Keratinocyte (primary cell): Measurements from ENCODE around the gene COL21A1. TPM values are rescaled to one million over a fixed set of nuclear protein-coding genes. Genes with fewer than 3 reads are reported as not detected.

Source experiments
- DNase-seq: peaks from one replicate; pipeline ENCODE4 v3.0.0-alpha.2; 2011; ENCODE audit warnings: low read depth, missing footprints, low spot score
- FAIRE-seq: peaks from 2 replicates; lab custom pipeline; 2011; peaks lifted over from hg19 to GRCh38; lab: Jason Lieb, UNC
- H2AFZ ChIP-seq: 2 replicates; pipeline ENCODE4 v1.6.0; 2012; ENCODE audit warnings: low read length, control low read depth, inconsistent platforms; ENCODE audit not compliant: control insufficient read depth
- H3K27ac ChIP-seq: 2 replicates; pipeline ENCODE4 v1.5.1; 2011; ENCODE audit warnings: low read length; ENCODE audit not compliant: control insufficient read depth, insufficient read depth
- H3K27me3 ChIP-seq: 3 replicates; pipeline ENCODE4 v1.6.0; 2011; ENCODE audit warnings: low read length; ENCODE audit not compliant: control insufficient read depth, insufficient read depth; ENCODE audit errors: extremely low read depth
- H3K36me3 ChIP-seq, 2 experiments: 2 replicates in 1 of 2; 3 replicates in 1 of 2; pipeline ENCODE4 v1.5.1; 2011; ENCODE audit warnings: low read length in 2 of 2, mild to moderate bottlenecking in 1 of 2; ENCODE audit not compliant: control insufficient read depth in 2 of 2, insufficient read depth in 2 of 2; ENCODE audit errors: extremely low read depth in 1 of 2
- H3K4me1 ChIP-seq: 3 replicates; pipeline ENCODE4 v1.5.1; 2011; ENCODE audit warnings: low read length; ENCODE audit not compliant: control insufficient read depth, insufficient read depth; ENCODE audit errors: extremely low read depth
- H3K4me2 ChIP-seq: 3 replicates; pipeline ENCODE4 v1.6.0; 2011; ENCODE audit warnings: low read depth, low read length; ENCODE audit not compliant: control insufficient read depth, insufficient read depth; ENCODE audit errors: extremely low read depth
- H3K4me3 ChIP-seq, 3 experiments: fragments of 200-600 bp in 1 of 3; sonication (generic) in 1 of 3; 2 replicates in 2 of 3; 3 replicates in 1 of 3; pipeline ENCODE4 v1.5.1; 2011 to 2016; ENCODE audit warnings: low read length in 3 of 3, mild to moderate bottlenecking in 3 of 3, control low read depth in 2 of 3, inconsistent platforms in 1 of 3, low read depth in 1 of 3, mixed read lengths in 1 of 3, mixed run types in 1 of 3, moderate library complexity in 1 of 3; ENCODE audit not compliant: control insufficient read depth in 2 of 3, insufficient read depth in 2 of 3; ENCODE audit errors: extremely low read depth in 1 of 3
- H3K79me2 ChIP-seq: 2 replicates; pipeline ENCODE4 v1.6.0; 2012; ENCODE audit warnings: low read length; ENCODE audit not compliant: control insufficient read depth, insufficient read depth
- H3K9ac ChIP-seq: 3 replicates; pipeline ENCODE4 v1.6.0; 2011; ENCODE audit warnings: low read length; ENCODE audit not compliant: control insufficient read depth, insufficient read depth; ENCODE audit errors: extremely low read depth
- H3K9me1 ChIP-seq: 3 replicates; pipeline ENCODE4 v1.6.0; 2011; ENCODE audit warnings: low read length; ENCODE audit not compliant: control insufficient read depth, insufficient read depth; ENCODE audit errors: extremely low read depth
- H3K9me3 ChIP-seq: 2 replicates; pipeline ENCODE4 v1.5.1; 2012; ENCODE audit warnings: low read depth, low read length; ENCODE audit not compliant: control insufficient read depth
- H4K20me1 ChIP-seq: 3 replicates; pipeline ENCODE4 v1.6.0; 2011; ENCODE audit warnings: low read length; ENCODE audit not compliant: control insufficient read depth, insufficient read depth; ENCODE audit errors: extremely low read depth
- EZH2 ChIP-seq: IDR thresholded peaks from one replicate; pipeline ENCODE4 v1.6.1; 2012; ENCODE audit warnings: inconsistent platforms, mild to moderate bottlenecking, low read length, moderate library complexity
- dilution Hi-C: fragments of 300-500 bp; cut with MboI; formaldehyde crosslinking; loops from one replicate; pipeline ENCODE4 v1.7.0; 2020; ENCODE audit warnings: low sequenced_read_pairs; ENCODE audit not compliant: extremely low pct_ligation_motif_present
- polyA plus RNA-seq, 5 experiments: library from polyadenylated mRNA; depleted of rRNA in 3 of 5; stranded (reverse) in 3 of 5; stranded (forward) in 1 of 5; unstranded in 1 of 5; fragments of >200 nt; gene quantifications; 1 replicate in 1 of 5; 2 replicates in 3 of 5; 3 replicates in 1 of 5; pipeline versions ENCODE4 v1.2.1 to v1.2.3, GENCODE V29; 2011 to 2012; ENCODE audit warnings: missing spikeins in 2 of 5, low read depth in 1 of 5, low replicate concordance in 1 of 5
- TF ChIP-seq, protein P1 (sequence below), 3 experiments: IDR thresholded peaks in 1 of 3; conservative IDR thresholded peaks in 1 of 3; optimal IDR thresholded peaks in 1 of 3; 2 replicates in 2 of 3; 3 replicates in 1 of 3; pipeline versions ENCODE3 to v1.5.1; 2011; ENCODE audit warnings: low read length in 3 of 3, mild to moderate bottlenecking in 3 of 3, moderate library complexity in 2 of 3, control low read depth in 1 of 3, inconsistent platforms in 1 of 3; ENCODE audit not compliant: insufficient read depth in 2 of 3; ENCODE audit errors: extremely low read depth in 1 of 3

COL21A1 gene
- polyA plus RNA-seq, 1 donor (not counting 4 experiments of a cell fraction or from before 2014, with no cell fraction given) = 0.16 TPM

DNA sequence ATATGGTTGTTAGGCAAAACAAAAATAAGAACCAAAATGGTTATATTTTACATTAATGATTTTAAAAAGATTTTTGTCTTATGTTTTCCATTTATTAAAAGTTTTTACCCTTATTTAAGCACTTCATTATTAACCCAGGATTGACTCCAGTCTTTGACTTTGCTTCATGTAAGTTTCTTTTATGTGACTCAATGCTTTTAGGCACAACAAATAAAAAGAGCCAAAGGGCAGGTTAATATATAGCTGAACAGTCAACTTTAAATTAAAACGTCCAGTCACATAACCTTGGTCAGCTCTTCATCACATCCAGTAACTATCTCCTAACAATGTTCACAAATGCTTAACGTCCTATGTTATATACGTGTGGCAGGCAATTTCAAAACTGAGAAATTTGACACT, 32.7 kb downstream of the COL21A1 start:
- no peaks in the 10 kb centered on the region for H3K9me1 ChIP-seq
- H3K79me2 ChIP-seq = no peaks in the 10 kb centered on the region
- dilution Hi-C loops = no loop called here
- H2AFZ ChIP-seq = no peak overlapping the region
- DNase-seq (no peak), FAIRE-seq (no peak)
- H3K27ac ChIP-seq = no peak overlapping the region
- H3K4me3 ChIP-seq = no peak overlapping the region
- no peaks in the 10 kb centered on the region for H4K20me1 ChIP-seq
- H3K4me2 ChIP-seq = no peak overlapping the region
- H3K36me3 ChIP-seq = no peaks in the 10 kb centered on the region
- TF ChIP-seq, protein P1, sequence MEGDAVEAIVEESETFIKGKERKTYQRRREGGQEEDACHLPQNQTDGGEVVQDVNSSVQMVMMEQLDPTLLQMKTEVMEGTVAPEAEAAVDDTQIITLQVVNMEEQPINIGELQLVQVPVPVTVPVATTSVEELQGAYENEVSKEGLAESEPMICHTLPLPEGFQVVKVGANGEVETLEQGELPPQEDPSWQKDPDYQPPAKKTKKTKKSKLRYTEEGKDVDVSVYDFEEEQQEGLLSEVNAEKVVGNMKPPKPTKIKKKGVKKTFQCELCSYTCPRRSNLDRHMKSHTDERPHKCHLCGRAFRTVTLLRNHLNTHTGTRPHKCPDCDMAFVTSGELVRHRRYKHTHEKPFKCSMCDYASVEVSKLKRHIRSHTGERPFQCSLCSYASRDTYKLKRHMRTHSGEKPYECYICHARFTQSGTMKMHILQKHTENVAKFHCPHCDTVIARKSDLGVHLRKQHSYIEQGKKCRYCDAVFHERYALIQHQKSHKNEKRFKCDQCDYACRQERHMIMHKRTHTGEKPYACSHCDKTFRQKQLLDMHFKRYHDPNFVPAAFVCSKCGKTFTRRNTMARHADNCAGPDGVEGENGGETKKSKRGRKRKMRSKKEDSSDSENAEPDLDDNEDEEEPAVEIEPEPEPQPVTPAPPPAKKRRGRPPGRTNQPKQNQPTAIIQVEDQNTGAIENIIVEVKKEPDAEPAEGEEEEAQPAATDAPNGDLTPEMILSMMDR (optimal IDR thresholded peaks at IDR 0.05 in 1 of 3, IDR thresholded peaks at IDR 0.05 in 1 of 3, conservative IDR thresholded peaks at IDR 0.05 in 1 of 3; ENCODE audit: extremely low read depth in 1 of 3, insufficient read depth in 2 of 3, low read length in 3 of 3) = no peak
- no peak for TF ChIP-seq EZH2
- H3K9ac ChIP-seq = no peak overlapping the region
- H3K9me3 ChIP-seq = no peaks in the 10 kb centered on the region
- H3K4me1 ChIP-seq = peaks cover 2% of the 10 kb centered on the region
- no peaks in the 10 kb centered on the region for H3K27me3 ChIP-seq

DNA sequence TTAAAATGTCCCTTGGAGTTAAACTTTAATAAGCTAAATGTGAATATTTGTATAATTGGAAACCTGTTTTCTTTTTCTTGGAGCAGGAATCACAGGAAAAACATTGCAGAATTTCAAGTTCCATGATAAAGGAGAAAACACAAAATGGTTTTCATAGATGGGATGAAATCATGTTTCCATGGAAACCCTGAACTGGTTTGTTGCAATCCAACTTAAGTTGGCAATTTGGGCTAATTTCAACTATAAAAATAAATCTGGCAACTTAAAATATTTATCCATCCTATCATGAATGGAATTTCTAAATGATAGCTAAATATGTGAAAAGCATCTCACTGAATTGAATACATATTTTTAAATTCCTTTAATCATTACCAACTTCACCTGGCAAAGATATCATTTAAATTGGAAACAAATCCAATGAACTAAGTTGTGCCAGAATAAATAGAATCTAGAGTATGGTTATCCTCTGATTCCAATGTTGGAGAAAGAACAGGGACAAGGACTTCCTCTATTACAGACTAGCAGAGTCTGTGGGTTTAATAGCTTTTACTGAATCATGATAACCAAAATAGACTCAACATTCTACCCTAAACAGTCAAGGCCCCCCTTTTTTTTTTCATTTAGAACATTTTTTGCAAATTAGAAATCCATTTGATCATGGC, 33.2 kb downstream of the COL21A1 start:
- no peak for TF ChIP-seq EZH2
- TF ChIP-seq, protein P1 (optimal IDR thresholded peaks at IDR 0.05 in 1 of 3, IDR thresholded peaks at IDR 0.05 in 1 of 3, conservative IDR thresholded peaks at IDR 0.05 in 1 of 3; ENCODE audit: extremely low read depth in 1 of 3, insufficient read depth in 2 of 3, low read length in 3 of 3) = no peak
- H3K9ac ChIP-seq = no peak overlapping the region
- no peaks in the 10 kb centered on the region for H3K36me3 ChIP-seq
- no peak overlapping the region for H3K4me3 ChIP-seq
- FAIRE-seq (no peak), DNase-seq (no peak)
- H3K4me1 ChIP-seq = no peaks in the 10 kb centered on the region
- H3K27ac ChIP-seq = no peak overlapping the region
- no peak overlapping the region for H2AFZ ChIP-seq
- H3K27me3 ChIP-seq = no peaks in the 10 kb centered on the region
- no peak overlapping the region for H3K4me2 ChIP-seq
- no peaks in the 10 kb centered on the region for H4K20me1 ChIP-seq
- no peaks in the 10 kb centered on the region for H3K79me2 ChIP-seq
- H3K9me1 ChIP-seq = no peaks in the 10 kb centered on the region
- H3K9me3 ChIP-seq = no peaks in the 10 kb centered on the region
- dilution Hi-C loops = no loop called here
